Osteocyte (in vitro differentiated cells): ENCODE results near the gene PDS5A. TPM values are rescaled to one million over a fixed set of nuclear protein-coding genes. Genes with fewer than 3 reads are reported as not detected.
"Not testable (repeated sequence)": the region's sequence is repeated elsewhere in the genome, so short reads cannot be mapped to it uniquely, and the experiment has no call there.

Experiments used
- DNase-seq: peaks from one replicate; pipeline ENCODE4 v3.0.0; 2021; ENCODE audit warnings: mixed read lengths; ENCODE audit not compliant: unreplicated experiment; ENCODE audit errors: extremely low spot score
- H3K27ac Mint-ChIP-seq: one replicate; pipeline ENCODE4 v1.8.0; 2021; ENCODE audit warnings: mild to moderate bottlenecking, mixed read lengths; ENCODE audit not compliant: unreplicated experiment
- H3K27me3 Mint-ChIP-seq: one replicate; pipeline ENCODE4 v1.8.0; 2021; ENCODE audit warnings: mixed read lengths; ENCODE audit not compliant: unreplicated experiment
- H3K36me3 Mint-ChIP-seq: one replicate; pipeline ENCODE4 v1.8.0; 2021; ENCODE audit warnings: mixed read lengths; ENCODE audit not compliant: unreplicated experiment
- H3K4me1 Mint-ChIP-seq: one replicate; pipeline ENCODE4 v1.8.0; 2021; ENCODE audit warnings: mixed read lengths; ENCODE audit not compliant: unreplicated experiment
- H3K4me3 Mint-ChIP-seq: one replicate; pipeline ENCODE4 v1.8.0; 2021; ENCODE audit warnings: mild to moderate bottlenecking, moderate library complexity, mixed read lengths; ENCODE audit not compliant: unreplicated experiment
- H3K9me3 Mint-ChIP-seq: one replicate; pipeline ENCODE4 v1.8.0; 2021; ENCODE audit warnings: mixed read lengths; ENCODE audit not compliant: unreplicated experiment
- long read RNA-seq: library from polyadenylated mRNA; unstranded; transcript quantifications from one replicate; pipeline ENCODE4 v2.0.0, GENCODE V29; 2021
- total RNA-seq: library from RNA; stranded (reverse); gene quantifications from 2 replicates; pipeline ENCODE4 v1.2.1, GENCODE V29; 2021
- TF ChIP-seq, protein P1 (sequence below): fragments of 200-600 bp; sonication (generic); IDR thresholded peaks from 2 replicates; pipeline ENCODE4 v1.5.0; 2021; ENCODE audit warnings: antibody characterized with exemption, mild to moderate bottlenecking, moderate library complexity

Gene PDS5A, protein sequence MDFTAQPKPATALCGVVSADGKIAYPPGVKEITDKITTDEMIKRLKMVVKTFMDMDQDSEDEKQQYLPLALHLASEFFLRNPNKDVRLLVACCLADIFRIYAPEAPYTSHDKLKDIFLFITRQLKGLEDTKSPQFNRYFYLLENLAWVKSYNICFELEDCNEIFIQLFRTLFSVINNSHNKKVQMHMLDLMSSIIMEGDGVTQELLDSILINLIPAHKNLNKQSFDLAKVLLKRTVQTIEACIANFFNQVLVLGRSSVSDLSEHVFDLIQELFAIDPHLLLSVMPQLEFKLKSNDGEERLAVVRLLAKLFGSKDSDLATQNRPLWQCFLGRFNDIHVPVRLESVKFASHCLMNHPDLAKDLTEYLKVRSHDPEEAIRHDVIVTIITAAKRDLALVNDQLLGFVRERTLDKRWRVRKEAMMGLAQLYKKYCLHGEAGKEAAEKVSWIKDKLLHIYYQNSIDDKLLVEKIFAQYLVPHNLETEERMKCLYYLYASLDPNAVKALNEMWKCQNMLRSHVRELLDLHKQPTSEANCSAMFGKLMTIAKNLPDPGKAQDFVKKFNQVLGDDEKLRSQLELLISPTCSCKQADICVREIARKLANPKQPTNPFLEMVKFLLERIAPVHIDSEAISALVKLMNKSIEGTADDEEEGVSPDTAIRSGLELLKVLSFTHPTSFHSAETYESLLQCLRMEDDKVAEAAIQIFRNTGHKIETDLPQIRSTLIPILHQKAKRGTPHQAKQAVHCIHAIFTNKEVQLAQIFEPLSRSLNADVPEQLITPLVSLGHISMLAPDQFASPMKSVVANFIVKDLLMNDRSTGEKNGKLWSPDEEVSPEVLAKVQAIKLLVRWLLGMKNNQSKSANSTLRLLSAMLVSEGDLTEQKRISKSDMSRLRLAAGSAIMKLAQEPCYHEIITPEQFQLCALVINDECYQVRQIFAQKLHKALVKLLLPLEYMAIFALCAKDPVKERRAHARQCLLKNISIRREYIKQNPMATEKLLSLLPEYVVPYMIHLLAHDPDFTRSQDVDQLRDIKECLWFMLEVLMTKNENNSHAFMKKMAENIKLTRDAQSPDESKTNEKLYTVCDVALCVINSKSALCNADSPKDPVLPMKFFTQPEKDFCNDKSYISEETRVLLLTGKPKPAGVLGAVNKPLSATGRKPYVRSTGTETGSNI (N-terminal part only)
- total RNA-seq: 72.8 and 74.6 TPM in 2 replicates
- long read RNA-seq, partial matches to known transcripts: 31 of 37 reads
- long read RNA-seq, other reads (novel, unspliced or antisense): 6 of 37 reads

DNA sequence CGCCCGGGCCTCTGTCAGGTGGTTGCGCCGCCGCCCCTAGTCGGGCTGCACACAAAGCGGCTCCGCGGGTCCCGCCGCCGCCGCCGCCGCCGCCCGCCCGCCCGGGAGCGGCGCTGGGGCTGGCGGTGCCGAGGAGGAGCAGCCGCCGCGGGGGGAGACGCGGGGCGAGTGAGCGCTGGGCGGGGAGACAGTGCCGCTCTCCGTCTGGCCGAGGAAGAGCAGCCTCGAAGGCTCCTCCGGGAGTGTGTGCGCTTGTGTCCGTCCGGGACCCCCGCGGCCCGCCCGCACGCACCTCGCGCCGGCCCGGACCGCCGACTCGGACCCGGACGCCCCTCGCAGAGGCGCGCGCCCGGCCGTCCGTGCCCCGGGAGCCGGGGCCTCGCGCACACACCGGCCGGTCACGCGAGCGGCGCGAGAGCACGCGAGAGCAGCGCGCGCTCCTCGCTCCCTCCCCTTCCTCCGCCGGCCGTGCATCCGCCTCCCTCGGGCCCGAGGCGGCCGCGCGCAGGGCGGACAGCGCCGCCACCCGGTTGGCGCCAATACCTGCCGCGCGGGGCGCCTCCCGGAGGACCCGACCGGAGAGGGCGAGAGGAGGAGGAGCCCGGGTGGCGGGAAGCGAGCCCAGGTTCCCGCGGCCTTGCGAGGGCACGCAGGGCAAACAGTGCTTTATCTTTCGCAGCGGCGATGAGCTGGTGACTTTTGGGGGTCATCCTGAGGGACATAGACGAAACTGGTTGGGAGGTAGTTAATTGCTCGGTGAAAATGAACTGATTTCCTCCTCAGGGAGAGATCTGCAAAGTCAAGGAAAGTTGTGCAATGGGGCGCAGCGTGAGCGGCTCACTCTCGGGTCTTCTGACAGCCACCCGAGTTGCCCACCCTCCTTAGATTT lies at the start of gene PDS5A:
Gene PDS5A, minus strand, starts transcription at position 423 of the 889 bp plus-strand sequence. CDS start 1,334 bp downstream, outside the sequence.
- peak; percentile 97 for DNase-seq
- TF ChIP-seq, protein P1, sequence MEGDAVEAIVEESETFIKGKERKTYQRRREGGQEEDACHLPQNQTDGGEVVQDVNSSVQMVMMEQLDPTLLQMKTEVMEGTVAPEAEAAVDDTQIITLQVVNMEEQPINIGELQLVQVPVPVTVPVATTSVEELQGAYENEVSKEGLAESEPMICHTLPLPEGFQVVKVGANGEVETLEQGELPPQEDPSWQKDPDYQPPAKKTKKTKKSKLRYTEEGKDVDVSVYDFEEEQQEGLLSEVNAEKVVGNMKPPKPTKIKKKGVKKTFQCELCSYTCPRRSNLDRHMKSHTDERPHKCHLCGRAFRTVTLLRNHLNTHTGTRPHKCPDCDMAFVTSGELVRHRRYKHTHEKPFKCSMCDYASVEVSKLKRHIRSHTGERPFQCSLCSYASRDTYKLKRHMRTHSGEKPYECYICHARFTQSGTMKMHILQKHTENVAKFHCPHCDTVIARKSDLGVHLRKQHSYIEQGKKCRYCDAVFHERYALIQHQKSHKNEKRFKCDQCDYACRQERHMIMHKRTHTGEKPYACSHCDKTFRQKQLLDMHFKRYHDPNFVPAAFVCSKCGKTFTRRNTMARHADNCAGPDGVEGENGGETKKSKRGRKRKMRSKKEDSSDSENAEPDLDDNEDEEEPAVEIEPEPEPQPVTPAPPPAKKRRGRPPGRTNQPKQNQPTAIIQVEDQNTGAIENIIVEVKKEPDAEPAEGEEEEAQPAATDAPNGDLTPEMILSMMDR: peak; percentile 92
- peak within 1 kb of the TSS; percentile 87 for H3K4me3 Mint-ChIP-seq
- no peaks in the 10 kb centered on the region for H3K9me3 Mint-ChIP-seq
- peaks cover 16% of the 10 kb centered on the region for H3K36me3 Mint-ChIP-seq
- no peaks in the 10 kb centered on the region for H3K27me3 Mint-ChIP-seq
- H3K4me1 Mint-ChIP-seq: peaks cover 25% of the 10 kb centered on the region
- peak within 1 kb of the TSS; percentile 93 for H3K27ac Mint-ChIP-seq

DNA sequence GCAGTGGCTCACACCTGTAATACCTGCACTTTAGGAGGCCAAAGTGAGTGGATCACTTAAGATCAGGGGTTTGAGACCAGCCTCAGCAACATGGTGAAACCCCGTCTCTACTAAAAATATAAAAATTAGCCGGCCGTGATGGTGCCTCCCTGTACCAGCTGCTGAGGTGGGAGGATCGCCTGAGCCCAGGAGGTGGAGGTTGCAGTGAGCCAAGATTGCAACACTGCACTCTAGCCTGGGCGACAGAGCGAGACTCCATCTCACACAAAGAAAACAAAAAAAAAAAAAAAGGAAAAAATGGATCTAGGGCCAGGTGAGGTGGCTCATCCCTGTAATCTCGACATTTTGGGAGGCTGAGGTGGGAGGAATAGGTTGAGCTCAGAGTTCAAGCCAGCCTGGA lies 46.3 kb upstream of the PDS5A start:
- not testable (repeated sequence) for H3K4me1 Mint-ChIP-seq, H3K36me3 Mint-ChIP-seq, H3K27ac Mint-ChIP-seq, H3K9me3 Mint-ChIP-seq, H3K4me3 Mint-ChIP-seq, H3K27me3 Mint-ChIP-seq, DNase-seq

DNA sequence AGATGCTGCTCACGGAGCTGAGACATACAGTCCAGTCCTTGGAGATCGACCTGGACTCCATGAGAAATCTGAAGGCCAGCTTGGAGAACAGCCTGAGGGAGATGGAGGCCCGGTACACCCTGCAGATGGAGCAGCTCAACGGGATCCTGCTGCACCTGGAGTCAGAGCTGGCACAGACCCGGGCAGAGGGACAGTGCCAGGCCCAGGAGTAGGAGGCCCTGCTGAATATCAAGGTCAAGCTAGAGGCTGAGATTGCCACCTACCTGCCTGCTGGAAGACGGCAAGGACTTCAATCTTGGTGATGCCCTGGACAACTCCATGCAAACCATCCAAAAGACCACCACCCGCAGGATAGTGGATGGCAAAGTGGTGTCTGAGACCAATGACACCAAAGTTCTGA lies 43.4 kb upstream of the PDS5A start:
- H3K4me3 Mint-ChIP-seq, H3K27ac Mint-ChIP-seq, DNase-seq, H3K27me3 Mint-ChIP-seq, H3K9me3 Mint-ChIP-seq, H3K36me3 Mint-ChIP-seq, H3K4me1 Mint-ChIP-seq: not testable (repeated sequence)

DNA sequence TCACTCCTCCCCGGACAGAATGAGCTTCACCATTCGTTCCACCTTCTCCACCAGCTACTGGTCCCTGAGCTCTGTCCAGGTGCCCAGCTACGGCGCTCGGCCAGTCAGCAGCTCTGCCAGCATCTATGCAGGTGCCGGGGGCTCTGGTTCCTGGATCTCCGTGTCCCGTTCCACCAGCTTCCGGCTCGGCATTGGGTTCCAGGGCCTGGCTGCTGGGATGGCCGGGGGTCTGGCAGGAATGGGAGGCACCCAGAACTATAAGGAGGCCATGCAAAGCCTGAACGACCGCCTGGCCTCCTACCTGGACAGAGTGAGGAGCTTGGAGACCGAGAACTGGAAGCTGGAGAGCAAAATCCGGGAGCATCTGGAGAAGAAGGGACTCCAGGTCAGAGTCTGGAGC lies 42.5 kb upstream of the PDS5A start:
- DNase-seq: no peak

DNA sequence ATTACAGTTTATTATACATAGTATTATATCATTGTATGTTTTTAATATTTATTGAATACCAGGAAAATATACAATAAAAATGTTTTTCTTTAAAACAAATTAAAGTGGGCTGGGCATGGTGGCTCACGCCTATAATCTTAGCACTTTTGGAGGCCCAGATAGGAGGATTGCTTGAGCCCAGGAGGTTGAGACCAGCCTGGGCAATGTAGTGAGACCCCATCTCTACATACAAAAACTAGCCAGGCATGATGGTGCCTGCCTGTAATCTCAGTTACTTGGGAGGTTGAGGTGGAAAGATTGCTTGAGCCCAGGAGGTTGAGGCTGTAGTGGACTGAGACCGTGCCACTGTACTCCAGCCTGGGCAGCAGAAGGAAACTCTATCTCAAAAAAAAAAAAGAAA lies 38.3 kb upstream of the PDS5A start:
- no peak overlapping the region for H3K4me3 Mint-ChIP-seq
- TF ChIP-seq, protein P1: no peak
- no peaks in the 10 kb centered on the region for H3K4me1 Mint-ChIP-seq
- H3K9me3 Mint-ChIP-seq: no peaks in the 10 kb centered on the region
- no peaks in the 10 kb centered on the region for H3K27me3 Mint-ChIP-seq
- H3K27ac Mint-ChIP-seq: no peak overlapping the region
- no peak for DNase-seq
- no peaks in the 10 kb centered on the region for H3K36me3 Mint-ChIP-seq

More for the DNA sequence above, 42.5 kb upstream of the PDS5A start:
- no peaks in the 10 kb centered on the region for H3K9me3 Mint-ChIP-seq
- peaks cover 9% of the 10 kb centered on the region for H3K4me1 Mint-ChIP-seq
- no peaks in the 10 kb centered on the region for H3K36me3 Mint-ChIP-seq
- TF ChIP-seq, protein P1: no peak
- no peak overlapping the region for H3K27ac Mint-ChIP-seq
- H3K27me3 Mint-ChIP-seq: no peaks in the 10 kb centered on the region
- H3K4me3 Mint-ChIP-seq: no peak overlapping the region
